IPS-11a (cell line): ENCODE results near the gene IGFBP5.

ENCODE experiments used
- H3K4me3 ChIP-seq: one replicate; pipeline ENCODE4 v1.5.1; 2013; ENCODE audit warnings: low read depth, low read length, control low read depth

Gene IGFBP5

DNA sequence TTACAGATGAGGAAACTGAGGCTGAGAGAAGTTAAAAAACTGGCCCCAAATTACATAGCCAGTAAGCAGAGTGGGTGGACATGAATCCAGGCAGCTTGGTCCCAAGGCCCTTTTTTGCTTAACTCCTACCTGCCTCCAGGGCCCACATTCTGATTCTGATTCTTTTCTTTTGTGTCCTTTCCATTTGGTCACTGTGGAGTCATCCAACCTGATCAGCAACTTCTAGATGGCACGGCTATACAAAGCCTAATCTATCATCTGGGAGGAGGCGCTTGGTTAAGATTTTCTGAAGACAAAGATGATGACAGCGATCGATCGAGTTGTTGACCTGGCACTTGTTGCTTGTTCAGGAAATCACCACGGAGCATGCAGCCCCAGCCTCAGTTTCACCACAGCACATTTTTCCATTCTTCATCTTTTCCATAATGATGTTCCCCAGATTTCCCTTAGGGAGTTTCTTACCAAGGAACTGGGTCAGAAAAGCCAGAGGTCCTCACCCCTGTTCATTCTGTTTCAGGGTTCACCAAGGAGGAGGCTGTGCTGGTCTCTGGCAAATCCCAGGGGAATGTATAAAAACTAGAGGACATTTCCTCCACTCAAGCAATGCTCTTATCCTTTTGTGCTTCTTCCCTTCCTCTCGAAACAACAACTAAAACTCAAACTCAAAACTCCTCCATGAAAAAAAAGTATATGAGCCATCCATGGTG lies 69.0 kb downstream of the IGFBP5 start:
- H3K4me3 ChIP-seq = no peak overlapping the region

DNA sequence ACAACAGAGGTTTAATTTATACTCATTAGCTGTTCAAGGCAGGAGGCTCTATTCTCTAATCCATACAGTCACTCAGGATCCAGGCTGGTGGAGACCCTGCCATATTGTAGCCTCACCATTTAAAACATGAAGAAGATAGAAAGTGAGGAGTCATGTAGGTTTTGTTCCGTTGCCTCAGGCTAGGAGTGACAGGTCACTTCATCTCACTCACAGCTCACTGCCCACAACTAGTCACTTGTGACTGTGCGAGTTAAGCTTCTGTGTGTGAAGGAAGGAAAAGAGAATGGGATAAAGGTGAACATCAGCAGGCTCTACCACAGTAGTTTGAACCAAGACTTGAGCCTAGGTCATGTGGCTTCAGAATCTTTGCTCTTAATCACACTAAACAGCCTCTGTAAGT lies 71.1 kb downstream of the IGFBP5 start:
- H3K4me3 ChIP-seq = no peak overlapping the region

DNA sequence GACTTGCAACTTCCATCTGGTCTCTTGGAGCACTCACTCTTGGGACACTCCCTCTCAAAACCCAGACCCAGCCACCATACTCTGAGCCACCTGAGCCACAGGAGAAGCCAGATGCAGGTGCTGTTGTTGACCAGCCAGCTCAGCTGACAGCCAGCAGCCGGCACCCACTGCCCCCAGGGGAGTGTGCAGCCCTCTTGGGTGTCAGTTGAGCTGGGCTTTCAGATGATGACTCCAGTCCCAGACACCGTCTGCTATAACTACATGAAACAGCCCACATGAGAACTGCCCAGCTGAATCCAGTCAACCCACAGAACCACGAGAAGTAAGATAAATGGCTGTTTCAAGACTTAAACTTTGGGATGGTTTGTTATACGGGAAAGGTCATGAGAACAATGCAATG lies 72.8 kb downstream of the IGFBP5 start:
- H3K4me3 ChIP-seq = no peak overlapping the region
